ENCODE data around the gene SLC9A8. TPM values are rescaled to one million over a fixed set of nuclear protein-coding genes. Genes with fewer than 3 reads are reported as not detected.

SLC9A8 gene
- total and polyA plus RNA-seq, 2 of the 8 experiments (the other 6 are each of a cell fraction or from before 2014, with no cell fraction given), result 3.2 to 6.2 TPM

- no peak for FAIRE-seq
- CTCF ChIA-PET (ENCODE audit: partially characterized antibody), result interaction anchor here (0.8 to 2.3 kb wide), 5 partner anchors 13 to 250 kb away, joined by 3 to 8 read pairs (median 4); no protein-coding TSS in a partner anchor
Observed at GRCh38 chr20:49859011-49859410, 46.4 kb downstream of the SLC9A8 start.

More at GRCh38 chr20:49859011-49859410, 46.4 kb downstream of the SLC9A8 start:
- Histone ChIP-seq H4K5ac (ENCODE audit: insufficient read length, low read depth, low read length) (no peak overlapping the region), H2BK12ac (ENCODE audit: low read depth, low read length) (no peak overlapping the region), H3K23ac (ENCODE audit: insufficient read length) (no peak overlapping the region), H3K9me3 (ENCODE audit: insufficient read depth in 2 of 2, low read depth in 1 of 2, low read length in 1 of 2) (no peaks in the 10 kb centered on the region), H2BK120ac (replicated peaks; ENCODE audit: low read depth, low read length) (no peak overlapping the region), H3K27ac (ENCODE audit: low read depth, low read length) (0 out of 2 replicates have a peak overlapping the region, but pooled peaks have one; percentile 21), H4K20me1 (replicated peaks in 1 of 2; ENCODE audit: control insufficient read depth in 1 of 2, insufficient read depth in 2 of 2, low read length in 2 of 2) (no peaks in the 10 kb centered on the region), H3K79me1 (ENCODE audit: low read depth, low read length) (no peaks in the 10 kb centered on the region), H3K36me3 (ENCODE audit: control insufficient read depth in 2 of 4, insufficient read depth in 4 of 4, low read length in 3 of 4) (no peaks in the 10 kb centered on the region; a peak in 1 of 8 replicates), H2BK20ac (ENCODE audit: low read length) (no peak overlapping the region), H3K4me3 (ENCODE audit: extremely low read depth in 1 of 4, insufficient read depth in 2 of 4, low read depth in 3 of 4, low read length in 4 of 4) (no peak overlapping the region), H3K23me2 (ENCODE audit: low read depth, low read length) (no peaks in the 10 kb centered on the region), H3K4ac (replicated peaks; ENCODE audit: insufficient read length, low read depth, low read length) (no peak overlapping the region), H3K27me3 (replicated peaks in 1 of 4; ENCODE audit: control insufficient read depth in 3 of 4, extremely low read depth in 1 of 4, insufficient read depth in 3 of 4, low read length in 3 of 4) (no peaks in the 10 kb centered on the region), H4K91ac (replicated peaks; ENCODE audit: insufficient read length, low read length) (no peak overlapping the region), H3K56ac (replicated peaks; ENCODE audit: insufficient read length, low read depth, low read length) (no peak overlapping the region), H3K9ac (replicated peaks in 1 of 4; ENCODE audit: extremely low read depth in 1 of 4, low read depth in 3 of 4, low read length in 3 of 4) (no peak overlapping the region), H3K4me1 (replicated peaks in 1 of 4; ENCODE audit: control insufficient read depth in 3 of 4, insufficient read depth in 4 of 4, low read length in 3 of 4) (peaks cover 0 to 4% (median 2%) of the 10 kb centered on the region in 4 experiments; a peak in 3 of 7 replicates), H3K14ac (ENCODE audit: insufficient read length) (no peak overlapping the region), H2BK15ac (ENCODE audit: low read length) (peak overlapping the region; percentile 8; the same call in 1 of the 2 replicates), H3K18ac (ENCODE audit: extremely low read depth, low read length) (no peak overlapping the region), H2AFZ (ENCODE audit: low read length) (no peak overlapping the region), H3K4me2 (ENCODE audit: insufficient read depth in 1 of 2, low read depth in 2 of 2, low read length in 2 of 2) (no peak overlapping the region), H4K8ac (ENCODE audit: extremely low read depth, insufficient read depth, low read length) (no peak overlapping the region), H3K79me2 (ENCODE audit: control insufficient read depth in 1 of 2, insufficient read depth in 2 of 2, low read length in 2 of 2) (no peaks in the 10 kb centered on the region), H2AK5ac (ENCODE audit: low read depth, low read length) (no peak overlapping the region), H2BK5ac (ENCODE audit: low read depth, low read length) (no peak overlapping the region)
- DNase-seq (ENCODE audit: low read depth in 1 of 2, low spot score in 2 of 2), result no peak
- 92% methylated on average over 6 of the region's 6 CpGs; no CpG with 5 or more reads in 1 of the 2 experiments for WGBS, 2 experiments (ENCODE audit: extremely low coverage in 1 of 2, insufficient coverage in 1 of 2, insufficient read length in 1 of 2, insufficient replicate concordance in 2 of 2, low coverage in 1 of 2, low lambda C conversion rate in 2 of 2, missing lambda C conversion rate in 1 of 2)
- POLR2A ChIA-PET (ENCODE audit: partially characterized antibody), result no interaction called here
- TF ChIP-seq POU5F1 (IDR thresholded peaks at IDR 0.05; ENCODE audit: low read depth, low read length) (no peak), RNF2 (IDR thresholded peaks at IDR 0.05; ENCODE audit: borderline replicate concordance, low read depth, low read length, missing control alignments, poor library complexity, severe bottlenecking) (no peak), TBP (IDR thresholded peaks at IDR 0.05; ENCODE audit: low read depth, low read length) (no peak), NRF1 (IDR thresholded peaks at IDR 0.05; ENCODE audit: low read depth, low read length) (no peak), CBX5 (IDR thresholded peaks at IDR 0.05; ENCODE audit: low read depth, low read length) (no peak), TAF7 (optimal IDR thresholded peaks at IDR 0.05; ENCODE audit: borderline replicate concordance, low read depth, low read length) (no peak), SP1 (IDR thresholded peaks at IDR 0.05; ENCODE audit: low read depth, low read length) (no peak), KDM4A (IDR thresholded peaks at IDR 0.05; ENCODE audit: low read depth, low read length, severe bottlenecking) (no peak)

Data from H1 (cell line).